HG02885 (cell line): ENCODE results near the gene PTH2R.
"Not testable (repeated sequence)": the region's sequence is repeated elsewhere in the genome, so short reads cannot be mapped to it uniquely, and the experiment has no call there.

Experiments
- ATAC-seq: cut with Tn5 transposase; IDR thresholded peaks from one replicate; pipeline ENCODE4 v1.9.1; 2021; ENCODE audit warnings: mild to moderate bottlenecking; ENCODE audit not compliant: unreplicated experiment, poor library complexity

PTH2R gene

DNA sequence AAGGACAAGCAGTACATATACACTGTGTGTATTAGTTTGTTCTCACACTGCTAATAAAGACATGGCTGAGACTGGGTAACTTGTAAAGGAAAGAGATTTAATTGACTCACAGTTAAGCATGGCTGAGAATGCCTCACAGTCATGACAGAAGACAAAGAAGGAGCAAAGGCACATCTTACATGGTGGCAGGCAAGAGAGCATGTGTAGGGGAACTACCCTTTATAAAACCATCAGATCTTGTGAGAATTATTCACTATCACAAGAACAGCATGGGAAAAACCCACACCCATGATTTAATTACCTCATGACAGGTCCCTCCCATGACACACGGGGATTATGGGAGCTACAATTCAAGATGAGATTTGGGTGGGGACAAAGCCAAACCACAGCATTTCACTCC is 129.0 kb downstream of the PTH2R start:
- not testable (repeated sequence) for ATAC-seq

GRCh38 chr2:208541461-208541988 is 134.9 kb downstream of the PTH2R start:
- no peak for ATAC-seq

GRCh38 chr2:208541989-208542464 is 135.4 kb downstream of the PTH2R start:
- no peak for ATAC-seq

GRCh38 chr2:208542465-208543041 is 136.0 kb downstream of the PTH2R start:
- ATAC-seq, result no peak
